ENCODE data around the gene POLE3.
A peak's percentile ranks its signal among the peaks of the same experiment; 100 is the strongest.
"Not testable (repeated sequence)": the region's sequence is repeated elsewhere in the genome, so short reads cannot be mapped to it uniquely, and the experiment has no call there.

The POLE3 gene

DNA sequence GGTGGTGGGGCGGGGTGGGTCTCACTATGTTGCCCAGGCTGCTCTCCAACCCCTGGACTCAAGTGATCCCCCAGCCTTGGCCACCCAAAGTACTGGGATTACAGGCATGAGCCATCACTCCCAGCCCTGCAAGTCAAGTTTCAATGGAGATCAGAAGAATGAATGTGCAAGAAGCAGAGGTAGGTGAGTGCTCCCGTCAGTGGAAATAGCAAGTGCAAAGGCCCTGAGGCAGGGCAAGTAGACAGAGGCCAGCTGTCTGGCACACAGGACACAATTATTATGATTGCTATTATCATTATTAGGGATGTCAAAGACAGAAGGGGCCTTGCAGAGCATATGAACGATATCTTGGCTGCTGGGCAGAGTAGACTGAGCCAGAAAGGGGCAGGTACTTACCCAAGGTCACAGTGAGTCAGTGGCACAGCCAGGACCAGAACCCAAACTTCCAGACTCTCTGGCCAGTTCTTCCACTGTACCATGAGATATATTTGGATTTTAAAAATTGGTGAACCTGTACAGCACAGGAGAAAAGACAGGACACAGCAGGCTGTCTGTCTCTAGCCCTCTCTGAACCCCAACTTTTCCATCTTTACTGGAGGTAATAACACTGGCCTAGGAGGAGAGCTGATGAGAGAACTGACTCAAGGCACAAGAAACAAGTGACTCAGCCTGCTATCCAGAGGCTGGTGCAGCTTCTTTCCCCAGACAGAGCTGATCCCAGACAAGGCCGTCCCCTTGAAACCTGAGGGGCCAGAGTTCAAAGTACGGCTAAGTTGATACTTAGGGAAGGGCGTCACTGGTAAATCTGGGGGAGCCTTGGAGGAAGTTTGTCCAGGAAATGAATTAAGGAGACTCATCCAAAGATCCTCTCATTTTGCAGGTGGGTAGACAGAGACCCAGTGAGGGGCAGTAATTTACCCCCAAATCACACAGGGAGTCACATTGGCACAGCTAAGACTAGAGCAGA, 35.1 kb downstream of the POLE3 start:
- peak; percentile 37 to 38 for DNase-seq

DNA sequence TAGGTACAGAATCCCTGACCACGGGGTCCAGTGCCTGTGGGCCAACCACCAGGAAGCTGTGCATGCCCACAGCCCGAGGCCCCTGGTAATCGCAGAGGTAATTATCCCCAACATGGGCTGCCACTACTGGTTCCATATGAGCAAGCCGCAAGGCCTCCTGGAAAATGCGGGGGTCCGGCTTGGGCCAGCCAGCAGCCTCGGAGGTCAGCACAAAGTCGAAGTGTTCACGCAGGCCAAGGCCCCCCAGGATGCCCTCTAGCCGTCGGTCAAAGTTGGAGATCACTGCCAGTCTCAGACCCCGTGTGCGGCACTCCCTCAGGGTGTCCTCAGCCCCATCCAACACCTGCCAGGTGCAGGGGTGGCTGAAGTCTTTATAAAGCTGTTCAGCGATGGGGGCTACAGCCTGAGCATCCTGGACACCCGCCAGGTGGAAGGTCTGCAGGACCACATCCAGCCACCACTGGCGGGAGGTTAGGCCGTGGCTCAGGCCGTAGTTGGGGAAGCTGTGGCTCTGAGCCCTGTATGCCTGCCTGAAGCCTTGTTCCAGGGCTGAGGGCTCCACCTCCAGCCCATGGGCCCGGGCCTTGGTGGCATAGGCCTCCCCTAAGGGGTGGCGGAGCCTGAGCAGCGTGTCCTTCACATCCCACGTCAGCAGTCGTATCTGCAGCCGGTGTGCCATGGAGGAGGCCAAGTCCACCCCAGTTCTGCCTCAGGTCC, 36.6 kb downstream of the POLE3 start:
- no peak for DNase-seq

DNA sequence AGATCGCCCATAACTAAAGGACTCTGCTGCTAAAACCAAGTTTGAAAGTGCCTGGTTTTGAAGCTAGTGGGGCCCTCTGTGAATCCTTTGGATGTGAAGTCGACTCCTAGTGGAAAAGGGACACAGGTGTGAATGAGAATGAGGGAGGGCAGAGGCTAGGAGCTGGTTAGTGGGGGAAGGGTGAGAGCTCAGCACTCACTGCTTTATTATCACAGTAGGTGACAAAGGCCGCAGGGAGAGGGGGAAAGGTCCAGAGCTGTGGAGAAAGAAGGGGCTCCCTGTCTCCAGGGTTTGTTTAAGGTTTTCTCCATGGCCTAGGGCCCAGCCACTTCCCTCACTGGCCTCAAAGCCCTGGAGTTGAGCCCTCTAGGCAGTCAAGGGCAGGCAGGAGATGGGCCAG, 37.2 kb downstream of the POLE3 start:
- DNase-seq = no peak

GRCh38 chr9:113372059-113372458, 38.4 kb downstream of the POLE3 start:
- no peak for DNase-seq

DNA sequence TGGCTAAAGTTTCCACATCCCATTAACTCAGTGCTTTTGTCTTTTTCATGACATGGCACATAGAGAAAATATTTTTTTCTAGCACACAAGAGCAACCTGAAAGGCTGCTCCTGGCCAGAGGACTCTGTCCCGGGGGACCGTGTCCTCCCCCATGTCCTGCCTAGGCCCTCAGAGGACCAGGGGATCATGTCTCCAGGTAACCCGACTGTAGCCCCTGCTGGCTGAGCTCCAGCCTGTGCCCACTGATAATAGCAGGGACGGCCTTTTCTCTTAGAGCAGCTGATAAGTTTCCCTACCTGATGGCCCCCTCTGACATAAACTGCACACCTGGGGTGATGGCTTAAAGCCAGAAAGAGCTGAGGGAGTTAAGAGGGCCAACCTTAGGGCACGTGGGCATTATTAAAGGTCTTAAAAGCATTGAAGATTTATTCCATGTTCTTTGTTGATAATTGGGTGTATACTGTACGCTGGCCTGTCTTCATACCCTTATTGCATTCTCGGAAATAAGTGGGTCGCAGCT, 39.6 kb downstream of the POLE3 start:
- no peak for DNase-seq

DNA sequence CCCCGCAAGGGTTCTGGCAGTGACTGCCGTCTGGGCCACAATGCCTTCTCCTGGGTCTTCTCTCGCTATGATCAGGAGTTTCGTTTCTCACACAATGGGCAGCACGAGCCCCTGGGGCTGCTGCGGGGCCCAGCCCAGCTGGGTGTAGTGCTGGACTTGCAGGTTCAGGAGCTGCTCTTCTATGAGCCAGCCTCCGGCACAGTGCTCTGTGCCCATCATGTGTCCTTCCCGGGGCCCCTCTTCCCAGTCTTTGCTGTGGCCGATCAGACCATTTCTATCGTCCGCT, 40.7 kb downstream of the POLE3 start:
- no peak for DNase-seq

DNA sequence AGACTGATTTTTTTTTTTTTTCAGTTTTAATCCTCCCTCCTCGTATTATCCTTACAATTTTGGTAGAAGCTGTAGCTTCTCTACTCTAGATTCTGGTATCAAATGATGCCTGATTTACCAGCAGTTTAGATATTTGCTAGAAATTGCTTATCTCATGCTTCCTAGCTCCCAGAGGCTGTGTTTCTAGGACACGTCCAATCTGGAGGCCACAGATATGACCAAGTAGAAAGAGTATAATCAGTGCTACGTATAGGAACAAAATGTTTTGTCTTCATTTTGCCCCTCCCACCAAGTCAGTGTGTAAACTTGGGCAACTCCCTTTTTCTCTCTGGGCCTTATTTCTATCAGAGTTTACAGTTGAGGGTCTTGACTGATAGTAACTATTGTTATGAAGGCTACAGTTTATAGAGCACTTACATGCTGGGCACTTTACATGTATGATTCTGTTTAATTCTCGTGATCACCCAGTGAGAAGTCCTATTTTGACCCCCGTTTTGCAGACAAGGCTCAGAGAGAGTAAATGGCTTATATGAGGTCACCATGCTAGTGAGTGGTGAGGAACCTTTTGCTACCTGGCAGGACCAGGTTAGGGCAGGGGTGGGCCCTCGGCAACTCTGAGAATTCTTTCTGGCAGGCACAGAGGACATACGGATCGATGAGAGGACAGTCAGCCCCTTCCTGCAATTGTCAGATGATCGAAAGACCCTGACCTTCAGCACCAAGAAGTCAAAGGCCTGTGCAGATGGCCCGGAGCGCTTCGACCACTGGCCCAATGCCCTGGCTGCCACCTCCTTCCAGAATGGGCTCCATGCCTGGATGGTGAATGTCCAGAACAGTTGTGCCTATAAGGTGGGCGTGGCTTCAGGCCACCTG, 41.3 kb downstream of the POLE3 start:
- no peak for DNase-seq

DNA sequence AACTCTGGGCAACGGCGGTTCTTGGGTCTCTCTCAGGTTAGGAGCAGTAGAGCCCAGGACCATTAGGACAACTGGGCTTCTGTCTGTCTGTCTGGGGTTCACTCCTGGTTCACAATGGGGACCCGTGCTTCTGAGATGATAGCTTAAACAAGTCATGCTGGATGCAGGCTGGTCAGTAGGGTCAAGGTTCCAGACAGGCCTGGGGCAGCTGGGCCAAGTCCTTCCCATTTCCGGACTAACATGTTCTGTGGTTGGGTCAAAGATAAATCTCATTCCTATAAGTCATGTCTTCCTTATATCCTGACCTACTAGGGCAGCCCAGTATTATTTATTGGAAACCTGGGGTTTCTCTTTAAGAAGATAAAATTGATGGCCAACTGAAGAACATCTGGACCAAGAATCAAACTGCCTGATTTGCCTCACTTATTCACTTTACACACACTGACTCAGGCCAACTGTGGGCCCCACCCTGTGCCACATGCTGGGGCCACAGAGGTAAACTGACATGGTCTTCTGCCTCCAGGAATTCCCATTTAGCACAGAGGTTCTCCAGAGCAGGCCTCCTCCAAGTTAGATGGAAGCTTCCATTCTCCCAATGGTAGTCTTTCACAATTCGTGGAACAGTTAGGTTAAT, 42.0 kb downstream of the POLE3 start:
- DNase-seq = no peak

GRCh38 chr9:113365652-113366051, 44.8 kb downstream of the POLE3 start:
- not testable (repeated sequence) for DNase-seq

DNA sequence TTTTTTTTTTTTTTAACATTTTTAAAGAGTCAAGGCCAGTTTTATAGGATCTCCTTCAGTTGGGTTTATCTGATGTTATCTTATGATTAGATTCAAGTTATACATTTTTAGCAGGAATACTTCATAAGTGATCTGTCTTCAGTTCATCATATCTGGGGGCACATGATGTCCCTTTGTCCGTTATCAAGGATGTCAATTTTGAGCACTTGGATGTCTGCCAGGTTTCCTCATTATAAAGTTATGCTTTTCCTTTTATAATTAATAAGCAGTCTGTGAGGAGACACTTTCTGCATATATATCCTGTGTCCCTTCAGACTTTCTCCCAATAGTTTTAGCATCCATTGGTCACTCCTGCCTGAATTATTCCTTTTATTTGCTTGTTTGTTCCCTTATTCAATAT, 45.5 kb downstream of the POLE3 start:
- DNase-seq = no peak

GRCh38 chr9:113363336-113363735, 47.1 kb downstream of the POLE3 start:
- DNase-seq = no peak

DNA sequence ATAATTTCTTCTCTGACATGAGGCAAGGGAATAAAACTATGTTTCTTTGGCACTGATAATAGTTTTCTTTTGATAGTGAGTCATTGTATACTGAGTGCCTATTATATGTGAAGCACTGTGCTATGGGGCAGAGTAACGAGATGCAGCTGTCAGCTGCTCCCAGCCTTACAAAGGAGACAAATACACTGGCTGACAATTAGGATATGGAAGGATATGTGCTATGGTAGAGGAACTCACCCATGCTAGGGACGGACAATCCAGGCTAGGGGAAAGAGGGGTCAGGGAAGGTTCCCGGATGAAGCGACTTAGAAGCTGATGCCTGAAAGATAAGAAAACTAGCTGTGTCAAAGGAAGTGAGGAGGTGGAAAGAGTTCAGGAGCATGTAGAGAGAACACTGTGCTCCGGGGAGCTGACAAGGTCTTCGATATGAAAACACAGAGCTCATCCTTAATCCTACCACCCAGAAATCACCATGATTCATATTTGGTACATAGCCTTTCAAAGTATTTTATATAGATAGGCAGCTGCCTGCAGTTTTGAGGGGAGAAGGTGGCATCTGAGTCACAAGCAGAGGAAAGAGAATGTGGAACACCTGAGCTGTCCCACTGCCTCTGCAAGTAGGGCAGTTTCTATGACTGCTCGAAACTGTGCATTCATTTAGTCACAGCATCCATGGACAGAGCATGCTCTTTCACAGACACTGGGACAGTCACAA, 49.0 kb downstream of the POLE3 start:
- DNase-seq = peak; percentile 52 to 53

DNA sequence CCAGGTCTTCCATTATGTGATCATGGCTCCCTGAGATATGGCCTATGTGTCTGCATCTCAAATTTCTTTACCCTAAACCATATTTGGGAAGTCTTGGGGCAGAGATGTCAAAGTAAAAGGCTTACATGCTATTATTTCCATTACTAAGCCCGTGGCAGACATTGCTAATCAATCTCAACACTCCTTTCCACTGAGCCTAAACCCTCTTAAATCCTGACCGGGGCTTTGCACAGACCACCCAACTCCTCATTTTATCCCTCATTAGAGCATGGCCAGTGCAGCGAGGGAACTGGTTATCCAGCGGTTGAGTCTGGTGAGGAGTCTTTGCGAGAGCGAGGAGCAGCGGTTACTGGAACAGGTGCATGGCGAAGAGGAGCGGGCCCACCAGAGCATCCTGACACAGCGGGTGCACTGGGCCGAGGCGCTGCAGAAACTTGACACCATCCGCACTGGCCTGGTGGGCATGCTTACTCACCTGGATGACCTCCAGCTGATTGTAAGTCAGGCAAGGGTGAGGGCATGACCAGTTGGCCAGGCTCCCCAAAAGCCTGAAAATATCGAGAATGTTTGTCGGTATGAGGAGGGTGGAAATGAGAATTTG, 50.1 kb downstream of the POLE3 start:
- DNase-seq = no peak

- peak in 1 of 2 experiments; percentile 11 for DNase-seq
These were observed 51.1 kb downstream of the POLE3 start for GRCh38 chr9:113359385-113359784.
